Activated CD4-positive, alpha-beta T cell treated with anti-CD3 and anti-CD28 coated beads, Interleukin-2, amount 10 ng/mL, durations not matched to agents 7 days and 5 days (primary cell): Measurements from ENCODE around the gene FAM168A. TPM values are rescaled to one million over a fixed set of nuclear protein-coding genes. Genes with fewer than 3 reads are reported as not detected.

Experiments used
- CTCF ChIA-PET: fragments of 350-600 bp; sonication (Branson Sonifier 250); formaldehyde crosslinking; loops from one replicate; lab custom pipeline; 2021; ENCODE audit warnings: antibody characterized with exemption; lab: Charles Lee
- POLR2A ChIA-PET: fragments of 350-600 bp; sonication (Branson Sonifier 250); formaldehyde crosslinking; loops from one replicate; lab custom pipeline; 2021; ENCODE audit warnings: antibody characterized with exemption; lab: Charles Lee
- DNase-seq: peaks from one replicate; pipeline ENCODE4 v3.0.0-alpha.2; 2020
- H3K27ac Mint-ChIP-seq: one replicate; pipeline ENCODE4 v1.8.0; 2021; ENCODE audit warnings: mild to moderate bottlenecking, moderate library complexity, mixed read lengths
- H3K27me3 Mint-ChIP-seq: one replicate; pipeline ENCODE4 v1.8.0; 2021; ENCODE audit warnings: mixed read lengths
- H3K36me3 Mint-ChIP-seq: one replicate; pipeline ENCODE4 v1.8.0; 2021; ENCODE audit warnings: low read depth, mixed read lengths
- H3K4me1 Mint-ChIP-seq: one replicate; pipeline ENCODE4 v1.8.0; 2021; ENCODE audit warnings: mixed read lengths
- H3K4me3 Mint-ChIP-seq: one replicate; pipeline ENCODE4 v1.8.0; 2021; ENCODE audit warnings: mild to moderate bottlenecking, moderate library complexity, mixed read lengths
- H3K9me3 Mint-ChIP-seq: one replicate; pipeline ENCODE4 v1.8.0; 2021; ENCODE audit warnings: mixed read lengths
- total RNA-seq, 2 experiments: library from RNA; stranded (reverse); gene quantifications; one replicate each; pipeline ENCODE4 v1.2.3, GENCODE V29; 2021

The FAM168A gene
- total RNA-seq, 2 experiments from 2014 or later: 28.9 to 31.2 TPM

DNA sequence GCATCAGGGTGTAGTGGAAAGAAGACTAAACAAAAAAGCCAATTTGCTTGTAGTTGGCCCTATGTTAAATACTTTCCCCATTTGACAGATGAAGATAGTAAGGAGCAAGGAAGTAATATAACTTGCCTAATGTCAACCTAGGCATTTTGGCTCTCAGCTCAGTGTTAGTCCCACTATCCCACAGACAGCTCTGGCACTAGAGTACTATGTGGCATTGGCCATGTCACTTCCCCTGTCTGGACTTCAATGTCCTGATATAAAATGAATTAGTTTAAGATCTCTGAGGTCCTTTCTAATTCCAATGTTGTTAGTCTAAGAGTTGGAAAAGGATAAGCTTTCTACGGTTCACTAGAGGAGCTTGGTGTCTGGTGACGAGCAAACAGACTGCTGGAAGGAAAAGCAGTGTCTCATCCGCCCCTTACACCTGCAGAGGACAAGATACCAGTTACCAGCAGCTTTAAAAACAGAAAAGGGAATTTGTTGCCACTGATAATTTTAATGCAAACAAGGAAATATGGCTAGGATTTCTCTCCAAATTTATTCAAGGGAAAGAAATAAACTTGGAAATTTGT, 129.2 kb downstream of the FAM168A start:
- peaks cover 1% of the 10 kb centered on the region for H3K36me3 Mint-ChIP-seq
- H3K4me3 Mint-ChIP-seq: no peak overlapping the region
- no peaks in the 10 kb centered on the region for H3K9me3 Mint-ChIP-seq
- ChIA-PET POLR2A (no interaction called here), CTCF (interaction anchor here (1.0 kb wide), 1 partner anchor 20 kb away, joined by 3 read pairs; no protein-coding TSS in a partner anchor)
- H3K27ac Mint-ChIP-seq: no peak overlapping the region
- no peaks in the 10 kb centered on the region for H3K27me3 Mint-ChIP-seq
- H3K4me1 Mint-ChIP-seq: peaks cover 3% of the 10 kb centered on the region
- no peak for DNase-seq

- CTCF ChIA-PET: interaction anchor here (1.7 kb wide), 1 partner anchor 11 kb away, joined by 4 read pairs; no protein-coding TSS in a partner anchor
- POLR2A ChIA-PET: no interaction called here
- no peaks in the 10 kb centered on the region for H3K9me3 Mint-ChIP-seq
- H3K36me3 Mint-ChIP-seq: peaks cover 7% of the 10 kb centered on the region
- H3K4me3 Mint-ChIP-seq: no peak overlapping the region
- no peak for DNase-seq
- H3K27ac Mint-ChIP-seq: no peak overlapping the region
- peaks cover 1% of the 10 kb centered on the region for H3K4me1 Mint-ChIP-seq
- no peaks in the 10 kb centered on the region for H3K27me3 Mint-ChIP-seq
These were observed 130.4 kb downstream of the FAM168A start for GRCh38 chr11:73467505-73467904.

- no peak overlapping the region for H3K4me3 Mint-ChIP-seq
- H3K27ac Mint-ChIP-seq: no peak overlapping the region
- DNase-seq: no peak
- H3K27me3 Mint-ChIP-seq: no peaks in the 10 kb centered on the region
- CTCF ChIA-PET: interaction anchor here (1.0 to 2.1 kb wide), 3 partner anchors 9 to 13 kb away, joined by 3 to 5 read pairs (median 4); no protein-coding TSS in a partner anchor
- peaks cover 7% of the 10 kb centered on the region for H3K36me3 Mint-ChIP-seq
- POLR2A ChIA-PET: no interaction called here
- H3K9me3 Mint-ChIP-seq: no peaks in the 10 kb centered on the region
- H3K4me1 Mint-ChIP-seq: peaks cover 4% of the 10 kb centered on the region
These were observed 131.3 kb downstream of the FAM168A start for GRCh38 chr11:73466643-73467042.

DNA sequence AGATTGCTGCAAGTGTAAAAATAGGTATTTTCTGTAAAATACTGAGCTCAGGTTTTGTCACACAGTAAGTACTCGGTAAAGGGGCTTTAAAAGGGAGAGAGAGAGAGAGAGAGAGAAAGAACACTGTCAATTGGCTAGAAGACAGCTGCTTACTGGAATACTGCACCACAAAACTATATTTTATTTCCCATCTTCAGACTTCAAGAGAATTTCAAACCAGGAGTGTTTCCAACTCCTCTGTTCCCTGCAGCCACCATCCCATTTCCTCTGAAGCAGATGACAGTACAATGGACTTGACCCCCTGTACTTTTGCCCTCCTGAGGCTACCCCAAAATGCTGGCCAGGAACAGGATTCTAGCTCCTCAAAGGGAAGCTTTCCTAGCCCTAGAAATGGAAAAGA, 132.0 kb downstream of the FAM168A start:
- H3K9me3 Mint-ChIP-seq: no peaks in the 10 kb centered on the region
- peaks cover 7% of the 10 kb centered on the region for H3K4me1 Mint-ChIP-seq
- no peaks in the 10 kb centered on the region for H3K27me3 Mint-ChIP-seq
- no peak overlapping the region for H3K27ac Mint-ChIP-seq
- ChIA-PET POLR2A (no interaction called here), CTCF (interaction anchor here (1.0 to 2.1 kb wide), 4 partner anchors 10 to 38 kb away, joined by 3 to 5 read pairs (median 4); no protein-coding TSS in a partner anchor)
- no peak for DNase-seq
- peaks cover 7% of the 10 kb centered on the region for H3K36me3 Mint-ChIP-seq
- H3K4me3 Mint-ChIP-seq: no peak overlapping the region

- DNase-seq: no peak
- Mint-ChIP-seq H3K27me3 (no peaks in the 10 kb centered on the region), H3K4me3 (no peak overlapping the region), H3K4me1 (peaks cover 7% of the 10 kb centered on the region), H3K36me3 (peaks cover 7% of the 10 kb centered on the region), H3K9me3 (no peaks in the 10 kb centered on the region), H3K27ac (no peak overlapping the region)
- ChIA-PET CTCF (interaction anchor here (1.1 to 2.1 kb wide), 3 partner anchors 11 to 37 kb away, joined by 3 to 5 read pairs (median 3); no protein-coding TSS in a partner anchor), POLR2A (no interaction called here)
These were observed 132.8 kb downstream of the FAM168A start for GRCh38 chr11:73465023-73465675.

- Mint-ChIP-seq H3K36me3 (peaks cover 7% of the 10 kb centered on the region), H3K4me3 (no peak overlapping the region), H3K9me3 (no peaks in the 10 kb centered on the region), H3K4me1 (peaks cover 7% of the 10 kb centered on the region), H3K27ac (no peak overlapping the region), H3K27me3 (no peaks in the 10 kb centered on the region)
- DNase-seq: no peak
- ChIA-PET POLR2A (no interaction called here), CTCF (interaction anchor here (0.7 to 1.1 kb wide), 2 partner anchors 25 to 27 kb away, joined by 3 read pairs; no protein-coding TSS in a partner anchor)
These were observed 133.6 kb downstream of the FAM168A start for GRCh38 chr11:73464347-73464746.

DNA sequence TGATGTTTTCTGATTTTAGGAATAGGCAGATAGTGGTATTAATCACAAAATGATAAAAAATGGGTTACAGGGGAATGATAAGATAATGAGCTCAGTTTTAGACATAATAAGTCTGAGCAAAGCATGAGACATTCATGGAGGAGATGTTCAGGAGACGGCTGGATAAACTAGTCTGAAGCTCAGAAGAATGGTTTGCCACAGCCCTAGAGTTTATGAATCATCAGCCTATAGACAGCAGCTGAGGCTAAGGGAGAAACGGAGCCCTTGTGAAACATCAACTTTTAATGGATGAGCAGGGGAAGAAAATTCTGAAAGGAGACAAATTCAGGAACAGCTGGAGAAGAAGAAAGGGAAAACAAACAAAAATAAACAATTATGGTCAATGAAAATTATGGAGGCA, 134.6 kb downstream of the FAM168A start:
- H3K36me3 Mint-ChIP-seq: peaks cover 7% of the 10 kb centered on the region
- DNase-seq: no peak
- no peaks in the 10 kb centered on the region for H3K9me3 Mint-ChIP-seq
- H3K27ac Mint-ChIP-seq: no peak overlapping the region
- ChIA-PET POLR2A (interaction anchor here (0.6 kb wide), 1 partner anchor 943 kb away, joined by 4 read pairs; no protein-coding TSS in a partner anchor), CTCF (no interaction called here)
- peaks cover 7% of the 10 kb centered on the region for H3K4me1 Mint-ChIP-seq
- no peak overlapping the region for H3K4me3 Mint-ChIP-seq
- H3K27me3 Mint-ChIP-seq: no peaks in the 10 kb centered on the region

- no peak overlapping the region for H3K27ac Mint-ChIP-seq
- ChIA-PET POLR2A (no interaction called here), CTCF (no interaction called here)
These were observed 135.9 kb downstream of the FAM168A start for GRCh38 chr11:73461964-73462363.

GRCh38 chr11:73461335-73461840, 136.5 kb downstream of the FAM168A start:
- no peaks in the 10 kb centered on the region for H3K27me3 Mint-ChIP-seq
- H3K27ac Mint-ChIP-seq: no peak overlapping the region
- ChIA-PET POLR2A (no interaction called here), CTCF (no interaction called here)
- H3K4me3 Mint-ChIP-seq: no peak overlapping the region
- DNase-seq: no peak
- no peaks in the 10 kb centered on the region for H3K9me3 Mint-ChIP-seq
- H3K36me3 Mint-ChIP-seq: peaks cover 7% of the 10 kb centered on the region
- H3K4me1 Mint-ChIP-seq: peaks cover 7% of the 10 kb centered on the region

More at GRCh38 chr11:73461964-73462363, 135.9 kb downstream of the FAM168A start:
- Mint-ChIP-seq H3K4me1 (peaks cover 7% of the 10 kb centered on the region), H3K36me3 (peaks cover 7% of the 10 kb centered on the region), H3K9me3 (no peaks in the 10 kb centered on the region), H3K27me3 (no peaks in the 10 kb centered on the region), H3K4me3 (no peak overlapping the region)
- no peak for DNase-seq

DNA sequence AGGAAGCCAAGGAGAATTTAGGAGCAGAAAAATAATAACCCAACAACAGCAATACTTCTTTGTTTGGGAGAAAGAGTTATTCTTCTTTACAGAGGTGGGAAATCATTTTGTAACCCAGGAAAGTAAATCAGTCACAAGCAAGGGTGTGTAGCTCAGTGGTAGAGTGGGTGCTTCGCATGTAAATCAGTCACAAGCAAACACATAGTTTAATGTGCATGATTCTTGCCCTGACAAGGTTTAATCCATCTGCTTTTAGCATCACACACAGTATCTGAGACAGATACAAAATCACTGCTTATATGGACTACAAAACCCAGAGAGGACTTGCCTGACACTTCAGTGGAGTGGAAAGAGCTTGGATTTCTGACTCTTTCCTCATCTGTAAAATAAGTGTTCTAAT, 139.7 kb downstream of the FAM168A start:
- Mint-ChIP-seq H3K4me1 (peaks cover 7% of the 10 kb centered on the region), H3K27ac (no peak overlapping the region)

DNA sequence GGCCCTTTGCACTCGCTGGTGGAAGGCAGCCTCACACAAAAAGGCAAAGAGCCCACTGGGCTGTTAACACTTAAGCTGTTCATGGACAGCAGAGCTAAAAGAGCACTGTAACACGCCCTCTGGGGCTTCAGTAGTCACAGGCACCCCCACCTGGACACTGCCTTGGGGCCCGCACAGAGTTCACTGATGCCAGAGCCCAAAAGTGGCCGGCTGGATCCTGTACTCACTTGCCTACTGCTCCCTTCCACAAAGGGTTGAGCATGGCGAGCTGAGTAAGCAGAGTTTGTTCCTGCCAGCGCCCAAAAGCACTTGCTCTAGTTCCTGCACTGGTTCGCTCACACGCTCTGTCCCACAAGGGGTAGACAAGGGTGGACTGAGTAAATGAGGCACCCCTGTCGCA, 142.9 kb downstream of the FAM168A start:
- POLR2A ChIA-PET: no interaction called here

More for the DNA sequence above, 139.7 kb downstream of the FAM168A start:
- Mint-ChIP-seq H3K9me3 (no peaks in the 10 kb centered on the region), H3K4me3 (no peak overlapping the region), H3K27me3 (no peaks in the 10 kb centered on the region), H3K36me3 (peaks cover 3% of the 10 kb centered on the region)
- no peak for DNase-seq
- POLR2A ChIA-PET: interaction anchor here (0.7 kb wide), 1 partner anchor 198 kb away, joined by 4 read pairs; no protein-coding TSS in a partner anchor
- CTCF ChIA-PET: interaction anchor here (0.9 kb wide), 1 partner anchor 9 kb away, joined by 3 read pairs; no protein-coding TSS in a partner anchor

GRCh38 chr11:73453562-73453961, 144.3 kb downstream of the FAM168A start:
- Mint-ChIP-seq H3K36me3 (no peaks in the 10 kb centered on the region), H3K4me1 (no peaks in the 10 kb centered on the region), H3K4me3 (no peak overlapping the region), H3K27ac (no peak overlapping the region), H3K9me3 (no peaks in the 10 kb centered on the region), H3K27me3 (no peaks in the 10 kb centered on the region)
- POLR2A ChIA-PET: no interaction called here
- CTCF ChIA-PET: interaction anchor here (1.7 to 1.9 kb wide), 2 partner anchors 12 to 172 kb away, joined by 4 to 5 read pairs; no protein-coding TSS in a partner anchor
- DNase-seq: no peak

More for the DNA sequence above, 142.9 kb downstream of the FAM168A start:
- Mint-ChIP-seq H3K36me3 (no peaks in the 10 kb centered on the region), H3K9me3 (no peaks in the 10 kb centered on the region), H3K27ac (no peak overlapping the region), H3K27me3 (no peaks in the 10 kb centered on the region), H3K4me3 (no peak overlapping the region), H3K4me1 (no peaks in the 10 kb centered on the region)
- no peak for DNase-seq
- CTCF ChIA-PET: interaction anchor here (1.7 to 1.9 kb wide), 2 partner anchors 11 to 170 kb away, joined by 4 to 5 read pairs; no protein-coding TSS in a partner anchor

DNA sequence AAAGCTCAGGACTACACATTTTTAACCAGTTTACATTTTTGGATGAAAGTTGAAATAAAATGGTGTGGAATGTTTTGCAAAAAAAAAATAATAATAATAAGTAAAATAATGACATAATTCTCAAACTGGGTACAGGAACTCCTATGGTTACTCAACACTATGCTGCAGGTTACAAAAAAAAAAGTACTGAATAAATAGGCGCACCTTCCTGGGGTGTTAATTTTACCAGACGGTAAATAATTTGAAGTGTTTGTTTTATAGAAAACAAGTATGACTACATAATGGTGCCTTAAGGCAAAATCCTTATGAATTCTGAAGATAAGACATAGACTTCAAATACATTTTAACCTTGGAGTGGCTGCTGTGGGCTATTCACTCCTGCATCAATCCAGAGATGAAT, 145.2 kb downstream of the FAM168A start:
- Mint-ChIP-seq H3K27me3 (no peaks in the 10 kb centered on the region), H3K4me3 (no peak overlapping the region), H3K9me3 (no peaks in the 10 kb centered on the region), H3K36me3 (no peaks in the 10 kb centered on the region), H3K27ac (no peak overlapping the region), H3K4me1 (no peaks in the 10 kb centered on the region)
- ChIA-PET CTCF (no interaction called here), POLR2A (no interaction called here)
- no peak for DNase-seq
